GM18907 (cell line): ENCODE results near the gene ATP13A1.

Experiments used
- ATAC-seq: cut with Tn5 transposase; IDR thresholded peaks from one replicate; pipeline ENCODE4 v1.9.1; 2021; ENCODE audit warnings: mild to moderate bottlenecking, moderate library complexity; ENCODE audit not compliant: unreplicated experiment

ATP13A1 gene

GRCh38 chr19:19645233-19645870 lies 18.1 kb downstream of the ATP13A1 start:
- ATAC-seq = no peak

- no peak for ATAC-seq
Observed at GRCh38 chr19:19644054-19644388, 19.5 kb downstream of the ATP13A1 start.

GRCh38 chr19:19643158-19644053 lies 20.1 kb downstream of the ATP13A1 start, which contains the start of gene GMIP:
TSS of gene GMIP (minus strand) at chr19:19643657. CDS start at chr19:19643529, 128 bp downstream.
- ATAC-seq = peak; percentile 74

GRCh38 chr19:19642506-19643157 lies 20.8 kb downstream of the ATP13A1 start:
- ATAC-seq = peak; percentile 18

GRCh38 chr19:19637523-19638251 lies 25.8 kb downstream of the ATP13A1 start:
- no peak for ATAC-seq

GRCh38 chr19:19637186-19637522 lies 26.3 kb downstream of the ATP13A1 start:
- no peak for ATAC-seq

- no peak for ATAC-seq
Observed at GRCh38 chr19:19636573-19637185, 26.8 kb downstream of the ATP13A1 start.

GRCh38 chr19:19635313-19635702 lies 28.2 kb downstream of the ATP13A1 start:
- no peak for ATAC-seq

- ATAC-seq = no peak
Observed at GRCh38 chr19:19634516-19635312, 28.8 kb downstream of the ATP13A1 start.

- no peak for ATAC-seq
Observed at GRCh38 chr19:19633711-19634515, 29.6 kb downstream of the ATP13A1 start.

GRCh38 chr19:19632661-19633060 lies 30.8 kb downstream of the ATP13A1 start:
- ATAC-seq = no peak

- no peak for ATAC-seq
Observed at GRCh38 chr19:19631346-19631745, 32.1 kb downstream of the ATP13A1 start.

GRCh38 chr19:19630426-19630825 lies 33.0 kb downstream of the ATP13A1 start:
- no peak for ATAC-seq

GRCh38 chr19:19630062-19630414 lies 33.4 kb downstream of the ATP13A1 start:
- ATAC-seq = no peak

GRCh38 chr19:19628501-19629134 lies 34.9 kb downstream of the ATP13A1 start:
- ATAC-seq = peak; percentile 14

- ATAC-seq = peak; percentile 57
Observed at GRCh38 chr19:19627621-19628500, 35.6 kb downstream of the ATP13A1 start, which contains the start of gene LPAR2. TSS of gene LPAR2 (minus strand) at chr19:19628220. CDS start at chr19:19627275, 945 bp downstream.
